ENCODE results near the gene CCDC170.

CCDC170 gene

GRCh38 chr6:151565940-151566339 lies 72.1 kb downstream of the CCDC170 start:
- Histone ChIP-seq H3K9me3 (ENCODE audit: severe bottlenecking) (peaks cover 6% of the 10 kb centered on the region), H3K4me3 (ENCODE audit: low read depth, low read length) (no peak overlapping the region), H3K27ac (no peak overlapping the region), H3K36me3 (no peaks in the 10 kb centered on the region), H3K27me3 (ENCODE audit: insufficient read depth, low read depth, severe bottlenecking) (no peaks in the 10 kb centered on the region)
- TF ChIP-seq CTCF (IDR thresholded peaks at IDR 0.05; ENCODE audit: low read depth, low read length) = no peak
- DNase-seq = no peak

DNA sequence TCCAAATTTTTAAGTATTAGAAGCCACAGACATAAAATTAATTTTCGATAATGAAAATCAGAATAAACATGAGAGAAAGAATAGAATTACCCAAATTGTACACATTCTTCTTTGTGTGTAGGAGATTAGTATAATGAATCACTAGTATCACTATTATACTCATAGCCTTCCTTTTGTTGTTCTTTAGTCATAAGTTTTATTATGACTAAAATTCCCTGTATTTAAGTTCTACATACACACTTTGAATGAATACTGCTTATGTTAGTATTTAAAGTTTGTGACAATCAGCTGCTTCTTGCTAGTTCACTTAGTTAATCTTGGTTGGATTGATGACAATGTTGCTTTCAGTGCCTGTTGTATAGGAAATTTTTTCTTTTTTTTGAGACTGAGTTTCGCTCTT lies 72.7 kb downstream of the CCDC170 start:
- Histone ChIP-seq H3K9me3 (ENCODE audit: severe bottlenecking) (peaks cover 6% of the 10 kb centered on the region), H3K27me3 (ENCODE audit: insufficient read depth, low read depth, severe bottlenecking) (no peaks in the 10 kb centered on the region), H3K36me3 (no peaks in the 10 kb centered on the region), H3K27ac (no peak overlapping the region), H3K4me3 (ENCODE audit: low read depth, low read length) (no peak overlapping the region)
- DNase-seq = no peak
- TF ChIP-seq CTCF (IDR thresholded peaks at IDR 0.05; ENCODE audit: low read depth, low read length) = no peak

GRCh38 chr6:151576633-151577032 lies 82.8 kb downstream of the CCDC170 start:
- peaks cover 5% of the 10 kb centered on the region for H3K27me3 ChIP-seq (ENCODE audit: insufficient read depth, low read depth, severe bottlenecking)
- DNase-seq = no peak
- H3K9me3 ChIP-seq (ENCODE audit: severe bottlenecking) = no peaks in the 10 kb centered on the region
- no peak overlapping the region for H3K4me3 ChIP-seq (ENCODE audit: low read depth, low read length)
- no peak for TF ChIP-seq CTCF (IDR thresholded peaks at IDR 0.05; ENCODE audit: low read depth, low read length)
- no peaks in the 10 kb centered on the region for H3K36me3 ChIP-seq
- H3K27ac ChIP-seq = no peak overlapping the region

DNA sequence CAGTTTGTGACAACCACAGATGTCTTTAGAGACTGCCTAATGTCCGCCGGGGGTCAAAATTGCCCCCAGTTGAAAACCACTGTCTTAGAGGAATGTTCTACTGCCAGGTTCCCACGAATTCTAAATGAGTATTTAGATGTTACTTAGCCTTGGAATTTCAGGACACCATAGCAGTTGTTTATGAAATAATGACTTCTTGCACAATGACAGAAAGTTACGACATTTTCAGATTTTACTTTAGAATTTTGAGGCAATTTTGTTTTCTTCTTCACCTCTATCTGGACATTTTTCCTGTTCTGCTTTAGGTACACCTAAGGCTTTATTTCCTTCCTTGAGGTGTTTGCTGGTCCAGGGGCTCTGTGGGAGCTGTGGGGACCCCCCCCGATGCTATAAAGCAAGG lies 83.4 kb downstream of the CCDC170 start:
- Histone ChIP-seq H3K27ac (no peak overlapping the region), H3K36me3 (no peaks in the 10 kb centered on the region), H3K9me3 (ENCODE audit: severe bottlenecking) (no peaks in the 10 kb centered on the region), H3K27me3 (ENCODE audit: insufficient read depth, low read depth, severe bottlenecking) (peaks cover 7% of the 10 kb centered on the region), H3K4me3 (ENCODE audit: low read depth, low read length) (no peak overlapping the region)
- DNase-seq = no peak
- no peak for TF ChIP-seq CTCF (IDR thresholded peaks at IDR 0.05; ENCODE audit: low read depth, low read length)

- Histone ChIP-seq H3K27ac (no peak overlapping the region), H3K9me3 (ENCODE audit: severe bottlenecking) (no peaks in the 10 kb centered on the region), H3K4me3 (ENCODE audit: low read depth, low read length) (no peak overlapping the region), H3K27me3 (ENCODE audit: insufficient read depth, low read depth, severe bottlenecking) (peaks cover 6% of the 10 kb centered on the region), H3K36me3 (no peaks in the 10 kb centered on the region)
- no peak for DNase-seq
- TF ChIP-seq CTCF (IDR thresholded peaks at IDR 0.05; ENCODE audit: low read depth, low read length) = no peak
These were observed 91.9 kb downstream of the CCDC170 start for GRCh38 chr6:151585741-151586140.

DNA sequence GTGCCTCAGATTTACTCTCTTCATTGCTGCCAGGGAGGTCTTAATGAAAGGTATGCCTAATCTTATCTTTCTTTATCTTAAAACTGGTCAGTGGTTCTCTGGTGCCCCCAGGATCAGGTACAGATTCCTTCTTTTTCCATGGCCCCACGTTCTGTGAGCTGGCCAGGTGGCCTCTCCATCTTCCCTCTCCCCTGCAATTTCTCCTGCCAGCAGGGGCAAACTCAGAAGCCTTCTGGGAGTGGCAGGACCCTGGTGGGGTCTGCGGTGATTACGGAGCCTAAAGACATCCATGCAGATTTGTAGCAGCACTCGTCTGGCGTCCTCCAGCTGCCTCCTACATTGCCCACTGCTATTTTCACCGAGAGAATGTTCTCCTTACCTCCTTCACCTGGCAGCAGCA lies 95.8 kb downstream of the CCDC170 start:
- no peak overlapping the region for H3K4me3 ChIP-seq (ENCODE audit: low read depth, low read length)
- DNase-seq = no peak
- H3K9me3 ChIP-seq (ENCODE audit: severe bottlenecking) = no peaks in the 10 kb centered on the region
- no peak for TF ChIP-seq CTCF (IDR thresholded peaks at IDR 0.05; ENCODE audit: low read depth, low read length)
- H3K27me3 ChIP-seq (ENCODE audit: insufficient read depth, low read depth, severe bottlenecking) = peaks cover 3% of the 10 kb centered on the region
- H3K27ac ChIP-seq = no peak overlapping the region
- H3K36me3 ChIP-seq = no peaks in the 10 kb centered on the region

Data from WERI-Rb-1 (cell line).